T-helper 1 cell (primary cell): Measurements from ENCODE around the gene NAA15.
"Not testable (repeated sequence)": the region's sequence is repeated elsewhere in the genome, so short reads cannot be mapped to it uniquely, and the experiment has no call there.

Experiments used
- DNase-seq, 5 donors: peaks; one replicate each; pipeline ENCODE4 v3.0.0-alpha.2; 2012 to 2020

NAA15 gene

GRCh38 chr4:139368998-139369397, 67.7 kb downstream of the NAA15 start:
- DNase-seq: no peak

GRCh38 chr4:139374251-139374650, 72.9 kb downstream of the NAA15 start:
- no peak for DNase-seq

GRCh38 chr4:139386421-139386820, 85.1 kb downstream of the NAA15 start:
- no peak for DNase-seq

- no peak for DNase-seq
These were observed 87.8 kb downstream of the NAA15 start for GRCh38 chr4:139389102-139389501.

- no peak for DNase-seq
These were observed 88.7 kb downstream of the NAA15 start for GRCh38 chr4:139389991-139390390.

GRCh38 chr4:139391731-139392130, 90.4 kb downstream of the NAA15 start:
- no peak for DNase-seq

GRCh38 chr4:139392797-139393196, 91.5 kb downstream of the NAA15 start:
- no peak for DNase-seq

- DNase-seq: no peak
These were observed 100.1 kb downstream of the NAA15 start for GRCh38 chr4:139401368-139401767.

GRCh38 chr4:139402436-139402835, 101.1 kb downstream of the NAA15 start:
- no peak for DNase-seq

- no peak for DNase-seq
These were observed 102.2 kb downstream of the NAA15 start for GRCh38 chr4:139403462-139403861.

GRCh38 chr4:139410312-139410711, 109.0 kb downstream of the NAA15 start:
- no peak for DNase-seq

GRCh38 chr4:139414671-139415210, 113.4 kb downstream of the NAA15 start:
- not testable (repeated sequence) for DNase-seq

- DNase-seq: peak in 1 of 5 donors; percentile 46
These were observed 114.9 kb downstream of the NAA15 start for GRCh38 chr4:139416073-139416673.

GRCh38 chr4:139419388-139419914, 118.1 kb downstream of the NAA15 start:
- peak in 1 of 5 donors; percentile 82 for DNase-seq

- DNase-seq: no peak
These were observed 119.3 kb downstream of the NAA15 start for GRCh38 chr4:139420652-139421051.

GRCh38 chr4:139436122-139436521, 134.8 kb downstream of the NAA15 start:
- DNase-seq: no peak

GRCh38 chr4:139438141-139438540, 136.8 kb downstream of the NAA15 start:
- no peak for DNase-seq

GRCh38 chr4:139441029-139441428, 139.7 kb downstream of the NAA15 start:
- DNase-seq: no peak

GRCh38 chr4:139443661-139444060, 142.4 kb downstream of the NAA15 start:
- no peak for DNase-seq

- not testable (repeated sequence) for DNase-seq
These were observed 143.6 kb downstream of the NAA15 start for GRCh38 chr4:139444881-139445280.

GRCh38 chr4:139447078-139447477, 145.8 kb downstream of the NAA15 start:
- DNase-seq: not testable (repeated sequence)

- DNase-seq: no peak
These were observed 149.3 kb downstream of the NAA15 start for GRCh38 chr4:139450586-139450985.

GRCh38 chr4:139451997-139452396, 150.7 kb downstream of the NAA15 start:
- no peak for DNase-seq

- peak; percentile 50 to 84 (median 66) for DNase-seq
These were observed 151.7 kb downstream of the NAA15 start for GRCh38 chr4:139453041-139453370.
